Measurements from ENCODE around the gene MT1X. TPM values are rescaled to one million over a fixed set of nuclear protein-coding genes. Genes with fewer than 3 reads are reported as not detected.

MT1X gene
- total and polyA plus RNA-seq, 2 of the 13 experiments (the other 11 are each of a cell fraction or from before 2014, with no cell fraction given) = 19.7 to 288 TPM

DNA sequence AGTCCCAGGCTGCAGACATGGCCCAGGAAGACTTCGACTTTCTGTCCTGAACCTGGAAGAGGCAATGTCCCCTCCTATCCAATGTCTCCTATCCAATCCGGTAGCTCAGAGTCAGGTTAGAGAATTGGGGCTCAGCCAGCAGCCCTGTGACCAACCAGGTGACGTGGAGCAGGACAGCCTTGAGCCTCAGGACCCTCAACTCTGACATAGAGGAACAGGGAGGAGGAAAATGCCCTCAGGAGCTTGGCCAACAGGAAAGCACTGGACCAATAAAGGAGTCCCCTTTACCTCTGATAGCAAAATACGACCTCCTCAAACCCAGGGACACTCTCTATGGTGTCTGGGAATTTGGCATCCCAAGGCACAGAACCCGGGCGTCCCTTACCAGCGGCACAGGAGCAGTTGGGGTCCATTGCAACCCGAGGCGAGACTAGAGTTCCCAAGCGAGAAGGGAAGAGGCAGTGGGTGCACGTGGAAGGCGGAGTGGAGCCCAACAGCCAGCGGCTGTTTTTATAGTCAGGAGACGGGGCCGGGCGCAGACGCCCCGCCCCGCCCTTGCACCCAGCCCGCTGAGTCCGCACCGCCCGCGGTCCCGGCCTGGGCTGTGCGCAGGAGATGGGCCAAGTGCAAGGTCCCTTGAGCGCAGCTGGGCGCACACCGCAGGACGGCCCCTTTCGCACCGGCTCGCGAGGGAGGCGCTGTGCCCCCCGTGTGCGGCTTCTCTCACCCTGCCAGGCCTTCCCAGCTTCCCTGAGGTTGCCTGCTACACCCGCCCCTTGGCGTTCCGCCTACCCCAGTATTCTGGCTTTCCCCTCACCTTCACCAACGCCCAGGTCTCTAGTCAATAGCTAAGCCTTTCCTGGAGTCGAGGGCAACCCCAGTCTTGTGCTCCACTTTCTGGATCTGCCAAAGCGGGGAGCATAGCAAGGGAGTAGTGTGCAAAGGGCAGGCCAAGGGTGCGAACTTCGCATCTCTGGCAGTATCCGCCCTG, 14.4 kb upstream of the MT1X start, which contains the start of gene MT1G (continued):
- TF ChIP-seq, protein P1, sequence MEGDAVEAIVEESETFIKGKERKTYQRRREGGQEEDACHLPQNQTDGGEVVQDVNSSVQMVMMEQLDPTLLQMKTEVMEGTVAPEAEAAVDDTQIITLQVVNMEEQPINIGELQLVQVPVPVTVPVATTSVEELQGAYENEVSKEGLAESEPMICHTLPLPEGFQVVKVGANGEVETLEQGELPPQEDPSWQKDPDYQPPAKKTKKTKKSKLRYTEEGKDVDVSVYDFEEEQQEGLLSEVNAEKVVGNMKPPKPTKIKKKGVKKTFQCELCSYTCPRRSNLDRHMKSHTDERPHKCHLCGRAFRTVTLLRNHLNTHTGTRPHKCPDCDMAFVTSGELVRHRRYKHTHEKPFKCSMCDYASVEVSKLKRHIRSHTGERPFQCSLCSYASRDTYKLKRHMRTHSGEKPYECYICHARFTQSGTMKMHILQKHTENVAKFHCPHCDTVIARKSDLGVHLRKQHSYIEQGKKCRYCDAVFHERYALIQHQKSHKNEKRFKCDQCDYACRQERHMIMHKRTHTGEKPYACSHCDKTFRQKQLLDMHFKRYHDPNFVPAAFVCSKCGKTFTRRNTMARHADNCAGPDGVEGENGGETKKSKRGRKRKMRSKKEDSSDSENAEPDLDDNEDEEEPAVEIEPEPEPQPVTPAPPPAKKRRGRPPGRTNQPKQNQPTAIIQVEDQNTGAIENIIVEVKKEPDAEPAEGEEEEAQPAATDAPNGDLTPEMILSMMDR (CRISPR knock-in tag; IDR thresholded peaks at IDR 0.05) = peak; percentile 65
- peak; percentile 80; the same call in 1 of the 2 replicates for TF ChIP-seq MYC (CRISPR knock-in tag; IDR thresholded peaks at IDR 0.05; ENCODE audit: borderline replicate concordance)
- TF ChIP-seq, protein P2, sequence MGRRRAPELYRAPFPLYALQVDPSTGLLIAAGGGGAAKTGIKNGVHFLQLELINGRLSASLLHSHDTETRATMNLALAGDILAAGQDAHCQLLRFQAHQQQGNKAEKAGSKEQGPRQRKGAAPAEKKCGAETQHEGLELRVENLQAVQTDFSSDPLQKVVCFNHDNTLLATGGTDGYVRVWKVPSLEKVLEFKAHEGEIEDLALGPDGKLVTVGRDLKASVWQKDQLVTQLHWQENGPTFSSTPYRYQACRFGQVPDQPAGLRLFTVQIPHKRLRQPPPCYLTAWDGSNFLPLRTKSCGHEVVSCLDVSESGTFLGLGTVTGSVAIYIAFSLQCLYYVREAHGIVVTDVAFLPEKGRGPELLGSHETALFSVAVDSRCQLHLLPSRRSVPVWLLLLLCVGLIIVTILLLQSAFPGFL (CRISPR knock-in tag; IDR thresholded peaks at IDR 0.05) = no peak
- TF ChIP-seq NFIB (CRISPR knock-in tag; IDR thresholded peaks at IDR 0.05; ENCODE audit: borderline replicate concordance) = no peak
- TF ChIP-seq ZBTB8A (CRISPR knock-in tag; IDR thresholded peaks at IDR 0.05; ENCODE audit: borderline replicate concordance, low read depth) = peak; percentile 64; the same call in 1 of the 2 replicates
- TF ChIP-seq MTF2 (CRISPR knock-in tag; IDR thresholded peaks at IDR 0.05; ENCODE audit: borderline replicate concordance) = peak; percentile 84; the same call in 1 of the 2 replicates
- TF ChIP-seq ZBTB20 (CRISPR knock-in tag; IDR thresholded peaks at IDR 0.05; ENCODE audit: borderline replicate concordance, low read depth) = no peak
- TF ChIP-seq TBX2 (CRISPR knock-in tag; IDR thresholded peaks at IDR 0.05; ENCODE audit: borderline replicate concordance) = peak; percentile 74; the same call in 1 of the 2 replicates
- TF ChIP-seq, protein P3, sequence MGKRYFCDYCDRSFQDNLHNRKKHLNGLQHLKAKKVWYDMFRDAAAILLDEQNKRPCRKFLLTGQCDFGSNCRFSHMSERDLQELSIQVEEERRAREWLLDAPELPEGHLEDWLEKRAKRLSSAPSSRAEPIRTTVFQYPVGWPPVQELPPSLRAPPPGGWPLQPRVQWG (CRISPR knock-in tag; IDR thresholded peaks at IDR 0.05; ENCODE audit: borderline replicate concordance, low read depth) = no peak
- TF ChIP-seq, protein P4, sequence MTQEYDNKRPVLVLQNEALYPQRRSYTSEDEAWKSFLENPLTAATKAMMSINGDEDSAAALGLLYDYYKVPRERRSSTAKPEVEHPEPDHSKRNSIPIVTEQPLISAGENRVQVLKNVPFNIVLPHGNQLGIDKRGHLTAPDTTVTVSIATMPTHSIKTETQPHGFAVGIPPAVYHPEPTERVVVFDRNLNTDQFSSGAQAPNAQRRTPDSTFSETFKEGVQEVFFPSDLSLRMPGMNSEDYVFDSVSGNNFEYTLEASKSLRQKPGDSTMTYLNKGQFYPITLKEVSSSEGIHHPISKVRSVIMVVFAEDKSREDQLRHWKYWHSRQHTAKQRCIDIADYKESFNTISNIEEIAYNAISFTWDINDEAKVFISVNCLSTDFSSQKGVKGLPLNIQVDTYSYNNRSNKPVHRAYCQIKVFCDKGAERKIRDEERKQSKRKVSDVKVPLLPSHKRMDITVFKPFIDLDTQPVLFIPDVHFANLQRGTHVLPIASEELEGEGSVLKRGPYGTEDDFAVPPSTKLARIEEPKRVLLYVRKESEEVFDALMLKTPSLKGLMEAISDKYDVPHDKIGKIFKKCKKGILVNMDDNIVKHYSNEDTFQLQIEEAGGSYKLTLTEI (CRISPR knock-in tag; conservative IDR thresholded peaks at IDR 0.05) = no peak; the same call in 1 of the 2 replicates
- TF ChIP-seq, protein P5, sequence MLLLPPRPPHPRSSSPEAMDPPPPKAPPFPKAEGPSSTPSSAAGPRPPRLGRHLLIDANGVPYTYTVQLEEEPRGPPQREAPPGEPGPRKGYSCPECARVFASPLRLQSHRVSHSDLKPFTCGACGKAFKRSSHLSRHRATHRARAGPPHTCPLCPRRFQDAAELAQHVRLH (CRISPR knock-in tag; IDR thresholded peaks at IDR 0.05; ENCODE audit: borderline replicate concordance, low read depth) = no peak
- TF ChIP-seq CBX1 (IDR thresholded peaks at IDR 0.05; ENCODE audit: low read depth) = peak; percentile 31
- no peak for TF ChIP-seq ZNF782 (CRISPR knock-in tag; IDR thresholded peaks at IDR 0.05; ENCODE audit: borderline replicate concordance)
- TF ChIP-seq ZNF557 (CRISPR knock-in tag; IDR thresholded peaks at IDR 0.05) = no peak
- no peak for TF ChIP-seq NFE2 (CRISPR knock-in tag; IDR thresholded peaks at IDR 0.05)
- TF ChIP-seq, protein P6, sequence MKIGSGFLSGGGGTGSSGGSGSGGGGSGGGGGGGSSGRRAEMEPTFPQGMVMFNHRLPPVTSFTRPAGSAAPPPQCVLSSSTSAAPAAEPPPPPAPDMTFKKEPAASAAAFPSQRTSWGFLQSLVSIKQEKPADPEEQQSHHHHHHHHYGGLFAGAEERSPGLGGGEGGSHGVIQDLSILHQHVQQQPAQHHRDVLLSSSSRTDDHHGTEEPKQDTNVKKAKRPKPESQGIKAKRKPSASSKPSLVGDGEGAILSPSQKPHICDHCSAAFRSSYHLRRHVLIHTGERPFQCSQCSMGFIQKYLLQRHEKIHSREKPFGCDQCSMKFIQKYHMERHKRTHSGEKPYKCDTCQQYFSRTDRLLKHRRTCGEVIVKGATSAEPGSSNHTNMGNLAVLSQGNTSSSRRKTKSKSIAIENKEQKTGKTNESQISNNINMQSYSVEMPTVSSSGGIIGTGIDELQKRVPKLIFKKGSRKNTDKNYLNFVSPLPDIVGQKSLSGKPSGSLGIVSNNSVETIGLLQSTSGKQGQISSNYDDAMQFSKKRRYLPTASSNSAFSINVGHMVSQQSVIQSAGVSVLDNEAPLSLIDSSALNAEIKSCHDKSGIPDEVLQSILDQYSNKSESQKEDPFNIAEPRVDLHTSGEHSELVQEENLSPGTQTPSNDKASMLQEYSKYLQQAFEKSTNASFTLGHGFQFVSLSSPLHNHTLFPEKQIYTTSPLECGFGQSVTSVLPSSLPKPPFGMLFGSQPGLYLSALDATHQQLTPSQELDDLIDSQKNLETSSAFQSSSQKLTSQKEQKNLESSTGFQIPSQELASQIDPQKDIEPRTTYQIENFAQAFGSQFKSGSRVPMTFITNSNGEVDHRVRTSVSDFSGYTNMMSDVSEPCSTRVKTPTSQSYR (CRISPR knock-in tag; IDR thresholded peaks at IDR 0.05; ENCODE audit: borderline replicate concordance) = no peak
- peak; percentile 68 for TF ChIP-seq SKI (IDR thresholded peaks at IDR 0.05; ENCODE audit: partially characterized antibody)
- no peak for TF ChIP-seq ZNF83 (CRISPR knock-in tag; IDR thresholded peaks at IDR 0.05; ENCODE audit: borderline replicate concordance)

Data from HepG2 (cell line).